H9 (cell line): ENCODE measurements around the gene ZNF576. TPM values are rescaled to one million over a fixed set of nuclear protein-coding genes. Genes with fewer than 3 reads are reported as not detected.

Experiments used
- DNase-seq: peaks from one replicate; pipeline ENCODE4 v3.0.0-alpha.2; 2017
- H2AFZ ChIP-seq: one replicate; pipeline ENCODE4 v1.6.1; 2013; ENCODE audit warnings: mild to moderate bottlenecking, low read length, control low read depth, moderate library complexity
- H2AK5ac ChIP-seq: 2 replicates; pipeline ENCODE4 v1.6.1; 2013; ENCODE audit warnings: low read length, control low read depth, mixed read lengths; ENCODE audit not compliant: insufficient read length
- H2BK120ac ChIP-seq: one replicate; pipeline ENCODE4 v1.6.1; 2013; ENCODE audit warnings: low read depth, mild to moderate bottlenecking, low read length, control low read depth, inconsistent platforms; ENCODE audit not compliant: poor library complexity, severe bottlenecking
- H2BK12ac ChIP-seq: 2 replicates; pipeline ENCODE4 v1.6.1; 2013; ENCODE audit warnings: low read length, control low read depth, mixed read lengths, low read depth; ENCODE audit not compliant: insufficient read length
- H2BK15ac ChIP-seq: 2 replicates; pipeline ENCODE4 v1.6.1; 2013; ENCODE audit warnings: low read depth, low read length, control low read depth
- H2BK20ac ChIP-seq: one replicate; pipeline ENCODE4 v1.6.1; 2013; ENCODE audit warnings: low read depth, mild to moderate bottlenecking, low read length, control low read depth, inconsistent platforms; ENCODE audit not compliant: poor library complexity, severe bottlenecking
- H2BK5ac ChIP-seq: 2 replicates; pipeline ENCODE4 v1.6.1; 2013; ENCODE audit warnings: low read length, control low read depth, mixed read lengths; ENCODE audit not compliant: insufficient read length
- H3K14ac ChIP-seq: 2 replicates; pipeline ENCODE4 v1.6.1; 2013; ENCODE audit warnings: low read length, control low read depth; ENCODE audit not compliant: insufficient read depth
- H3K18ac ChIP-seq: 2 replicates; pipeline ENCODE4 v1.6.1; 2013; ENCODE audit warnings: low read depth, mild to moderate bottlenecking, mixed read lengths, low read length, control low read depth; ENCODE audit not compliant: insufficient read length
- H3K23ac ChIP-seq: 2 replicates; pipeline ENCODE4 v1.6.1; 2013; ENCODE audit warnings: low read length, control low read depth, mixed read lengths, low read depth; ENCODE audit not compliant: insufficient read length
- H3K23me2 ChIP-seq: 2 replicates; pipeline ENCODE4 v1.6.1; 2013; ENCODE audit warnings: low read depth, mild to moderate bottlenecking, mixed read lengths, low read length, control low read depth; ENCODE audit not compliant: insufficient read length, poor library complexity, severe bottlenecking
- H3K27ac ChIP-seq: 2 replicates; pipeline ENCODE4 v1.5.1; 2013; ENCODE audit warnings: low read length, control low read depth, mixed read lengths, low read depth; ENCODE audit not compliant: insufficient read length
- H3K27me3 ChIP-seq: 2 replicates; pipeline ENCODE4 v1.6.1; 2013; ENCODE audit warnings: low read length, control low read depth, inconsistent platforms; ENCODE audit not compliant: insufficient read depth
- H3K4ac ChIP-seq: 2 replicates; pipeline ENCODE4 v1.6.1; 2013; ENCODE audit warnings: low read depth, mild to moderate bottlenecking, control low read depth, inconsistent platforms, low read length, moderate library complexity
- H3K4me1 ChIP-seq: 2 replicates; pipeline ENCODE4 v1.6.1; 2013; ENCODE audit warnings: low read length, control low read depth, inconsistent platforms; ENCODE audit not compliant: insufficient read depth
- H3K4me2 ChIP-seq: 2 replicates; pipeline ENCODE4 v1.6.1; 2013; ENCODE audit warnings: low read length, control low read depth, mixed read lengths; ENCODE audit not compliant: insufficient read length, insufficient read depth
- H3K56ac ChIP-seq: 2 replicates; pipeline ENCODE4 v1.6.1; 2013; ENCODE audit warnings: low read depth, mild to moderate bottlenecking, mixed read lengths, low read length, control low read depth; ENCODE audit not compliant: insufficient read length
- H3K79me1 ChIP-seq: 2 replicates; pipeline ENCODE4 v1.6.1; 2013; ENCODE audit warnings: low read depth, mild to moderate bottlenecking, moderate library complexity, low read length, control low read depth, inconsistent platforms; ENCODE audit not compliant: insufficient read depth, poor library complexity, severe bottlenecking
- H3K79me2 ChIP-seq: 2 replicates; pipeline ENCODE4 v1.6.1; 2013; ENCODE audit warnings: low read length, control low read depth, inconsistent platforms; ENCODE audit not compliant: insufficient read depth
- H3K9ac ChIP-seq: 2 replicates; pipeline ENCODE4 v1.6.1; 2013; ENCODE audit warnings: low read length, control low read depth, mixed read lengths; ENCODE audit not compliant: insufficient read length; ENCODE audit errors: extremely low read depth
- H3K9me3 ChIP-seq: one replicate; pipeline ENCODE4 v1.6.1; 2013; ENCODE audit warnings: low read depth, low read length, inconsistent platforms; ENCODE audit not compliant: control insufficient read depth
- H3T11ph ChIP-seq: one replicate; pipeline ENCODE4 v1.6.1; 2013; ENCODE audit warnings: mild to moderate bottlenecking, low read length, control low read depth, inconsistent platforms
- H4K20me1 ChIP-seq: one replicate; pipeline ENCODE4 v1.6.1; 2013; ENCODE audit not compliant: control insufficient read depth, insufficient read length, insufficient read depth
- H4K5ac ChIP-seq: 2 replicates; pipeline ENCODE4 v1.6.1; 2013; ENCODE audit warnings: low read depth, mild to moderate bottlenecking, mixed read lengths, low read length, control low read depth; ENCODE audit not compliant: insufficient read length
- H4K8ac ChIP-seq: replicated peaks from 2 replicates; pipeline ENCODE4 v1.6.1; 2013; ENCODE audit warnings: low read length, control low read depth, mixed read lengths, low read depth; ENCODE audit not compliant: insufficient read length
- H4K91ac ChIP-seq: 2 replicates; pipeline ENCODE4 v1.6.1; 2013; ENCODE audit warnings: low read depth, mild to moderate bottlenecking, moderate library complexity, mixed read lengths, low read length, control low read depth; ENCODE audit not compliant: insufficient read length
- H3K27ac Mint-ChIP-seq, 3 experiments: 2 replicates in 2 of 3; 3 replicates in 1 of 3; pipeline ENCODE4 v1.8.0; 2020 to 2021; ENCODE audit warnings: mixed read lengths in 3 of 3, mild to moderate bottlenecking in 1 of 3, moderate library complexity in 1 of 3
- H3K27me3 Mint-ChIP-seq: 2 replicates; pipeline ENCODE4 v1.8.0; 2021; ENCODE audit warnings: low read depth, mild to moderate bottlenecking, moderate library complexity, mixed read lengths
- H3K36me3 Mint-ChIP-seq, 3 experiments: 2 replicates in 2 of 3; 3 replicates in 1 of 3; pipeline ENCODE4 v1.8.0; 2020 to 2021; ENCODE audit warnings: low read depth in 3 of 3, mixed read lengths in 3 of 3; ENCODE audit not compliant: insufficient read depth in 1 of 3
- H3K4me1 Mint-ChIP-seq, 2 experiments: 2 replicates each; pipeline ENCODE4 v1.8.0; 2020; ENCODE audit warnings: mixed read lengths in 2 of 2
- H3K4me3 Mint-ChIP-seq, 2 experiments: 2 replicates in 1 of 2; 3 replicates in 1 of 2; pipeline ENCODE4 v1.8.0; 2020 to 2021; ENCODE audit warnings: mild to moderate bottlenecking in 2 of 2, mixed read lengths in 2 of 2, moderate library complexity in 1 of 2
- H3K9me3 Mint-ChIP-seq, 2 experiments: 2 replicates in 1 of 2; 3 replicates in 1 of 2; pipeline ENCODE4 v1.8.0; 2020; ENCODE audit warnings: mild to moderate bottlenecking in 2 of 2, mixed read lengths in 2 of 2, moderate library complexity in 1 of 2
- CTCF ChIP-seq: fragments of 200-600 bp; sonication (generic); conservative IDR thresholded peaks from 3 replicates; pipeline ENCODE4 v1.8.0; 2021; ENCODE audit warnings: antibody characterized with exemption, mild to moderate bottlenecking
- WGBS: extraction: QIAGEN DNeasy Blood & Tissue Kit; methylation state at CpG from one replicate; pipeline ENCODE4 v1.1.7; 2013; ENCODE audit warnings: missing lambda C conversion rate, low lambda C conversion rate, mixed read lengths; ENCODE audit not compliant: insufficient read length; ENCODE audit errors: extremely low coverage; 5-methylcytosine and 5-hydroxymethylcytosine counted together
- total RNA-seq: library from RNA; stranded (reverse); gene quantifications from 2 replicates; pipeline ENCODE4 v1.2.1, GENCODE V29; 2021

ZNF576 gene
- total RNA-seq, 1 experiment from 2014 or later: 19.7 TPM

GRCh38 chr19:43589277-43589676 is 7.1 kb upstream of the ZNF576 start:
- Histone ChIP-seq H3T11ph (no peak overlapping the region), H2AFZ (no peak overlapping the region), H2BK20ac (no peak overlapping the region), H2BK5ac (no peak overlapping the region), H3K79me1 (no peaks in the 10 kb centered on the region), H3K9ac (no peak overlapping the region), H4K20me1 (no peaks in the 10 kb centered on the region), H3K4me2 (no peak overlapping the region), H4K8ac (no peak overlapping the region), H4K5ac (no peak overlapping the region), H3K56ac (no peak overlapping the region), H3K14ac (no peak overlapping the region), H3K23me2 (no peaks in the 10 kb centered on the region), H2BK12ac (no peak overlapping the region), H2BK120ac (no peak overlapping the region), H3K4me1 (no peaks in the 10 kb centered on the region), H4K91ac (no peak overlapping the region), H3K9me3 (no peaks in the 10 kb centered on the region), H3K4ac (no peak overlapping the region), H3K18ac (no peak overlapping the region), H3K27ac (no peak overlapping the region), H3K27me3 (no peaks in the 10 kb centered on the region), H3K23ac (no peak overlapping the region), H3K79me2 (no peaks in the 10 kb centered on the region), H2BK15ac (no peak overlapping the region), H2AK5ac (no peak overlapping the region)
- H3K4me1 Mint-ChIP-seq: peaks cover 3 to 5% of the 10 kb centered on the region in 2 experiments
- no peak overlapping the region for H3K27ac Mint-ChIP-seq
- no CpG with 5 or more reads among the region's 5 CpGs for WGBS
- no peak overlapping the region for H3K4me3 Mint-ChIP-seq
- TF ChIP-seq CTCF: no peak
- H3K36me3 Mint-ChIP-seq: peaks cover 17 to 52% (median 40%) of the 10 kb centered on the region in 3 experiments
- no peaks in the 10 kb centered on the region for H3K27me3 Mint-ChIP-seq
- no peaks in the 10 kb centered on the region for H3K9me3 Mint-ChIP-seq
- no peak for DNase-seq
